Measurements from ENCODE around the gene ARHGEF11. TPM values are rescaled to one million over a fixed set of nuclear protein-coding genes. Genes with fewer than 3 reads are reported as not detected.
"Not testable (repeated sequence)": the region's sequence is repeated elsewhere in the genome, so short reads cannot be mapped to it uniquely, and the experiment has no call there.

The ARHGEF11 gene
- total RNA-seq, 1 experiment from 2014 or later: 41.1 TPM

DNA sequence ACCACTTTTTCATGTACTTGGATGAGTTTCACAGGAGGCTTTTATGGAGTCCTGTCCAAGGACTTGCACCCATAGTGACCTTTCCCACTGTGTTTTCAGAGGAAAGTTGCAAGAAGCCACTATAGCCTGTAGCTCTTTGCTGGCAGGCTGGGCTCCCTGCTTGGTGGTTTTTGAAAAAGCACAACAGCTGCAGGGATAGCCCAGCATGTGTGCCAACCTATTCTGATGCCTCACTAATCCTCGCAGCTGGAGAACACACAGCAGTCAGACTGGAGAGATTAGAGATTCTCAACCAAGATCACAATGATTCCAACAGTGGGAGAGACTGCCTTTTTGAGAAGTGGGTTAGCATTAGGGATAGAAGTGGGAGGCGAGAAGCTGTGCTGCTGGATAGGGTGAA is 24.1 kb upstream of the ARHGEF11 start:
- H3K27me3 Mint-ChIP-seq (ENCODE audit: low read depth): peaks cover 20% of the 10 kb centered on the region
- H3K27ac ChIP-seq (ENCODE audit: insufficient read length, low read depth, low read length): no peak overlapping the region
- H2AK5ac ChIP-seq (ENCODE audit: insufficient read length, low read length): no peak overlapping the region
- no peak overlapping the region for H3K9ac ChIP-seq (ENCODE audit: extremely low read depth, insufficient read length, low read length)
- no peak overlapping the region for H3K4ac ChIP-seq (ENCODE audit: low read depth, low read length)
- no peak overlapping the region for H3K4me3 Mint-ChIP-seq
- no peak overlapping the region for H2BK12ac ChIP-seq (ENCODE audit: insufficient read length, low read depth, low read length)
- no CpG with 5 or more reads among the region's 2 CpGs for WGBS (ENCODE audit: extremely low coverage, insufficient read length, low lambda C conversion rate)
- no peak overlapping the region for H3K27ac Mint-ChIP-seq
- H3K4me1 Mint-ChIP-seq: peaks cover 4 to 10% of the 10 kb centered on the region in 2 experiments
- no peaks in the 10 kb centered on the region for H3K79me2 ChIP-seq (ENCODE audit: insufficient read depth, low read length)
- H3K9me3 Mint-ChIP-seq: no peaks in the 10 kb centered on the region; a peak in 1 of 5 replicates
- H3K23me2 ChIP-seq (ENCODE audit: insufficient read length, low read depth, low read length, poor library complexity, severe bottlenecking): no peaks in the 10 kb centered on the region
- no peaks in the 10 kb centered on the region for H3K4me1 ChIP-seq (ENCODE audit: insufficient read depth, low read length)
- H4K5ac ChIP-seq (ENCODE audit: insufficient read length, low read depth, low read length): no peak overlapping the region
- H3K9me3 ChIP-seq (ENCODE audit: control insufficient read depth, low read depth, low read length): no peaks in the 10 kb centered on the region
- no peak overlapping the region for H2BK120ac ChIP-seq (ENCODE audit: low read depth, low read length, poor library complexity, severe bottlenecking)
- no peaks in the 10 kb centered on the region for H3K36me3 Mint-ChIP-seq (ENCODE audit: insufficient read depth in 1 of 3, low read depth in 3 of 3)
- no peak overlapping the region for H3K14ac ChIP-seq (ENCODE audit: insufficient read depth, low read length)
- no peak overlapping the region for H3K23ac ChIP-seq (ENCODE audit: insufficient read length, low read depth, low read length)
- no peak overlapping the region for H4K8ac ChIP-seq (replicated peaks; ENCODE audit: insufficient read length, low read depth, low read length)
- no peak overlapping the region for H3T11ph ChIP-seq (ENCODE audit: low read length)
- no peak overlapping the region for H3K18ac ChIP-seq (ENCODE audit: insufficient read length, low read depth, low read length)
- no peak overlapping the region for H2BK15ac ChIP-seq (ENCODE audit: low read depth, low read length)
- TF ChIP-seq, protein P1, sequence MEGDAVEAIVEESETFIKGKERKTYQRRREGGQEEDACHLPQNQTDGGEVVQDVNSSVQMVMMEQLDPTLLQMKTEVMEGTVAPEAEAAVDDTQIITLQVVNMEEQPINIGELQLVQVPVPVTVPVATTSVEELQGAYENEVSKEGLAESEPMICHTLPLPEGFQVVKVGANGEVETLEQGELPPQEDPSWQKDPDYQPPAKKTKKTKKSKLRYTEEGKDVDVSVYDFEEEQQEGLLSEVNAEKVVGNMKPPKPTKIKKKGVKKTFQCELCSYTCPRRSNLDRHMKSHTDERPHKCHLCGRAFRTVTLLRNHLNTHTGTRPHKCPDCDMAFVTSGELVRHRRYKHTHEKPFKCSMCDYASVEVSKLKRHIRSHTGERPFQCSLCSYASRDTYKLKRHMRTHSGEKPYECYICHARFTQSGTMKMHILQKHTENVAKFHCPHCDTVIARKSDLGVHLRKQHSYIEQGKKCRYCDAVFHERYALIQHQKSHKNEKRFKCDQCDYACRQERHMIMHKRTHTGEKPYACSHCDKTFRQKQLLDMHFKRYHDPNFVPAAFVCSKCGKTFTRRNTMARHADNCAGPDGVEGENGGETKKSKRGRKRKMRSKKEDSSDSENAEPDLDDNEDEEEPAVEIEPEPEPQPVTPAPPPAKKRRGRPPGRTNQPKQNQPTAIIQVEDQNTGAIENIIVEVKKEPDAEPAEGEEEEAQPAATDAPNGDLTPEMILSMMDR (conservative IDR thresholded peaks at IDR 0.05): no peak
- H3K4me2 ChIP-seq (ENCODE audit: insufficient read depth, insufficient read length, low read length): no peak overlapping the region
- no peak overlapping the region for H2BK5ac ChIP-seq (ENCODE audit: insufficient read length, low read length)
- H2BK20ac ChIP-seq (ENCODE audit: low read depth, low read length, poor library complexity, severe bottlenecking): no peak overlapping the region
- no peak overlapping the region for H4K91ac ChIP-seq (ENCODE audit: insufficient read length, low read depth, low read length)
- H3K79me1 ChIP-seq (ENCODE audit: insufficient read depth, low read depth, low read length, poor library complexity, severe bottlenecking): no peaks in the 10 kb centered on the region
- no peaks in the 10 kb centered on the region for H4K20me1 ChIP-seq (ENCODE audit: control insufficient read depth, insufficient read depth, insufficient read length)
- H2AFZ ChIP-seq (ENCODE audit: low read length): no peak overlapping the region
- H3K27me3 ChIP-seq (ENCODE audit: insufficient read depth, low read length): no peaks in the 10 kb centered on the region
- no peak overlapping the region for H3K56ac ChIP-seq (ENCODE audit: insufficient read length, low read depth, low read length)
- DNase-seq: no peak

DNA sequence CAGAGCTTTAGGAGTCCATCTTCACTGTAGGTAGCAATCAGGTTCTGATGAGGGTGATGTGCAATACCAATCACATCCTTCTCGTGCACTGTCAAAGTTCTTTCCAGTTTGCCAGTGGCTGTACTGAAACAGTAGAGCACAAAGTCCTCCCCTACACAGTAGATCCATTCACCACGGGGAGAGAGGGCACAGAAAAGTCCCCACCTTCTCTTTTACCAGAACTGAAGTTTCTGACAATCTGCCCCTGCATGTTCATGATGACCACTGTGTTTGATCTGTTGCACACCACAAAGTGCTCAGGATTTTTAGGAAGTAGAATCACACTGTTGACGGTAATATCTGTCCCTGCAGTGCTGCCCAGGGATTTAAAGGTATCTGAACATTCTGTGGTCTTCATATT is 13.7 kb upstream of the ARHGEF11 start:
- H2BK5ac ChIP-seq (ENCODE audit: insufficient read length, low read length); H3K4me3 Mint-ChIP-seq; H2BK120ac ChIP-seq (ENCODE audit: low read depth, low read length, poor library complexity, severe bottlenecking); H3K4ac ChIP-seq (ENCODE audit: low read depth, low read length); H2BK12ac ChIP-seq (ENCODE audit: insufficient read length, low read depth, low read length); H3K79me2 ChIP-seq (ENCODE audit: insufficient read depth, low read length); H2BK20ac ChIP-seq (ENCODE audit: low read depth, low read length, poor library complexity, severe bottlenecking); H4K20me1 ChIP-seq (ENCODE audit: control insufficient read depth, insufficient read depth, insufficient read length); DNase-seq; H3K27ac ChIP-seq (ENCODE audit: insufficient read length, low read depth, low read length); H3K36me3 Mint-ChIP-seq (ENCODE audit: insufficient read depth in 1 of 3, low read depth in 3 of 3); H2AFZ ChIP-seq (ENCODE audit: low read length); H3K9ac ChIP-seq (ENCODE audit: extremely low read depth, insufficient read length, low read length); H3K4me1 ChIP-seq (ENCODE audit: insufficient read depth, low read length); H2BK15ac ChIP-seq (ENCODE audit: low read depth, low read length); H3K4me1 Mint-ChIP-seq; H3K4me2 ChIP-seq (ENCODE audit: insufficient read depth, insufficient read length, low read length); H3K9me3 ChIP-seq (ENCODE audit: control insufficient read depth, low read depth, low read length); H3K27me3 ChIP-seq (ENCODE audit: insufficient read depth, low read length); H3K18ac ChIP-seq (ENCODE audit: insufficient read length, low read depth, low read length); H2AK5ac ChIP-seq (ENCODE audit: insufficient read length, low read length); H4K8ac ChIP-seq (replicated peaks; ENCODE audit: insufficient read length, low read depth, low read length); H3K27me3 Mint-ChIP-seq (ENCODE audit: low read depth); H3K27ac Mint-ChIP-seq; H3K14ac ChIP-seq (ENCODE audit: insufficient read depth, low read length); H4K5ac ChIP-seq (ENCODE audit: insufficient read length, low read depth, low read length); H3T11ph ChIP-seq (ENCODE audit: low read length); H3K56ac ChIP-seq (ENCODE audit: insufficient read length, low read depth, low read length); H3K79me1 ChIP-seq (ENCODE audit: insufficient read depth, low read depth, low read length, poor library complexity, severe bottlenecking); H3K23ac ChIP-seq (ENCODE audit: insufficient read length, low read depth, low read length); H3K23me2 ChIP-seq (ENCODE audit: insufficient read length, low read depth, low read length, poor library complexity, severe bottlenecking); H4K91ac ChIP-seq (ENCODE audit: insufficient read length, low read depth, low read length): not testable (repeated sequence)
- WGBS (ENCODE audit: extremely low coverage, insufficient read length, low lambda C conversion rate): no CpG with 5 or more reads among the region's 3 CpGs
- H3K9me3 Mint-ChIP-seq: peaks cover 7 to 10% of the 10 kb centered on the region in 2 experiments; a peak in 3 of 5 replicates

Data from H9 (cell line).